H1 (cell line): ENCODE results near the gene HTR2C. TPM values are rescaled to one million over a fixed set of nuclear protein-coding genes. Genes with fewer than 3 reads are reported as not detected.

Source experiments
- CTCF ChIA-PET: fragments of 300-600 bp; sonication (Branson Sonifier 250); formaldehyde crosslinking; loops from one replicate; lab custom pipeline; 2021; ENCODE audit not compliant: partially characterized antibody; lab: Charles Lee
- POLR2A ChIA-PET: fragments of 300-600 bp; sonication (Branson Sonifier 250); formaldehyde crosslinking; loops from one replicate; lab custom pipeline; 2021; ENCODE audit warnings: inconsistent platforms; ENCODE audit not compliant: partially characterized antibody; lab: Charles Lee
- DNase-seq, 2 experiments: peaks; one replicate each; pipeline versions ENCODE4 v3.0.0 to v3.0.0-alpha.2; 2010 to 2022; ENCODE audit warnings: low spot score in 2 of 2, low read depth in 1 of 2, mixed read lengths in 1 of 2
- FAIRE-seq: peaks from 2 replicates; lab custom pipeline; 2011; peaks lifted over from hg19 to GRCh38; lab: Jason Lieb, UNC
- H2AFZ ChIP-seq: 2 replicates; pipeline ENCODE4 v1.8.1; 2012; ENCODE audit warnings: low read length, inconsistent platforms
- H2AK5ac ChIP-seq: 2 replicates; pipeline ENCODE4 v1.6.1; 2013; ENCODE audit warnings: low read depth, low read length
- H2BK120ac ChIP-seq: replicated peaks from 2 replicates; pipeline ENCODE3; 2013; ENCODE audit warnings: low read depth, low read length, inconsistent platforms
- H2BK12ac ChIP-seq: 2 replicates; pipeline ENCODE4 v1.6.1; 2013; ENCODE audit warnings: low read depth, low read length
- H2BK15ac ChIP-seq: 2 replicates; pipeline ENCODE4 v1.6.1; 2013; ENCODE audit warnings: low read length
- H2BK20ac ChIP-seq: 2 replicates; pipeline ENCODE4 v1.6.1; 2013; ENCODE audit warnings: low read length
- H2BK5ac ChIP-seq: 2 replicates; pipeline ENCODE4 v1.6.1; 2013; ENCODE audit warnings: low read depth, low read length
- H3K14ac ChIP-seq: 2 replicates; pipeline ENCODE4 v1.6.1; 2013; ENCODE audit warnings: inconsistent platforms; ENCODE audit not compliant: insufficient read length
- H3K18ac ChIP-seq: 2 replicates; pipeline ENCODE4 v1.6.1; 2013; ENCODE audit warnings: low read length; ENCODE audit errors: extremely low read depth
- H3K23ac ChIP-seq: 2 replicates; pipeline ENCODE4 v1.6.1; 2013; ENCODE audit warnings: inconsistent platforms; ENCODE audit not compliant: insufficient read length
- H3K23me2 ChIP-seq: 2 replicates; pipeline ENCODE4 v1.6.1; 2013; ENCODE audit warnings: low read depth, low read length
- H3K27ac ChIP-seq: 2 replicates; pipeline ENCODE4 v1.6.1; 2011; ENCODE audit warnings: low read depth, low read length, inconsistent platforms
- H3K27me3 ChIP-seq, 4 experiments: replicated peaks in 1 of 4; 1 replicate in 1 of 4; 2 replicates in 3 of 4; pipeline versions ENCODE4 v1.6.1 to v1.8.1; 2011 to 2013; ENCODE audit warnings: low read length in 3 of 4, mild to moderate bottlenecking in 3 of 4, inconsistent platforms in 2 of 4, mixed read lengths in 2 of 4, moderate library complexity in 1 of 4; ENCODE audit not compliant: control insufficient read depth in 3 of 4, insufficient read depth in 3 of 4; ENCODE audit errors: extremely low read depth in 1 of 4
- H3K36me3 ChIP-seq, 4 experiments: 2 replicates each; pipeline versions ENCODE4 v1.6.1 to v1.8.1; 2011 to 2013; ENCODE audit warnings: mild to moderate bottlenecking in 4 of 4, low read length in 3 of 4, moderate library complexity in 2 of 4, control low read depth in 1 of 4, inconsistent platforms in 1 of 4; ENCODE audit not compliant: insufficient read depth in 4 of 4, control insufficient read depth in 2 of 4
- H3K4ac ChIP-seq: replicated peaks from 2 replicates; pipeline ENCODE3; 2013; ENCODE audit warnings: low read length, low read depth, mixed read lengths, inconsistent platforms; ENCODE audit not compliant: insufficient read length
- H3K4me1 ChIP-seq, 4 experiments: replicated peaks in 1 of 4; 1 replicate in 1 of 4; 2 replicates in 3 of 4; pipeline versions ENCODE4 v1.6.1 to v1.8.1; 2011 to 2013; ENCODE audit warnings: low read length in 3 of 4, inconsistent platforms in 2 of 4, mixed read lengths in 1 of 4; ENCODE audit not compliant: insufficient read depth in 4 of 4, control insufficient read depth in 3 of 4
- H3K4me2 ChIP-seq, 2 experiments: 2 replicates each; pipeline versions ENCODE4 v1.6.1 to v1.8.1; 2011 to 2013; ENCODE audit warnings: low read depth in 2 of 2, low read length in 2 of 2, control low read depth in 1 of 2, inconsistent platforms in 1 of 2, mild to moderate bottlenecking in 1 of 2; ENCODE audit not compliant: insufficient read depth in 1 of 2
- H3K4me3 ChIP-seq, 4 experiments: fragments of 200-600, 300-600 bp in 1 of 4; sonication (generic), shearing (Covaris generic), sonication (Bioruptor Twin) in 1 of 4; 2 replicates each; pipeline versions ENCODE4 v1.5.1 to v1.8.1; 2011 to 2016; ENCODE audit warnings: low read length in 4 of 4, low read depth in 3 of 4, control low read depth in 2 of 4, inconsistent platforms in 2 of 4, mild to moderate bottlenecking in 2 of 4, mixed read lengths in 1 of 4, moderate library complexity in 1 of 4; ENCODE audit not compliant: insufficient read depth in 2 of 4; ENCODE audit errors: extremely low read depth in 1 of 4
- H3K56ac ChIP-seq: replicated peaks from 2 replicates; pipeline ENCODE3; 2013; ENCODE audit warnings: low read depth, mild to moderate bottlenecking, mixed read lengths, low read length, inconsistent platforms; ENCODE audit not compliant: insufficient read length
- H3K79me1 ChIP-seq: 2 replicates; pipeline ENCODE4 v1.6.1; 2013; ENCODE audit warnings: low read depth, low read length, control low read depth
- H3K79me2 ChIP-seq, 2 experiments: 2 replicates each; pipeline versions ENCODE4 v1.6.1 to v1.8.1; 2012 to 2013; ENCODE audit warnings: low read length in 2 of 2, mild to moderate bottlenecking in 2 of 2, inconsistent platforms in 1 of 2; ENCODE audit not compliant: insufficient read depth in 2 of 2, control insufficient read depth in 1 of 2
- H3K9ac ChIP-seq, 4 experiments: replicated peaks in 1 of 4; 1 replicate in 1 of 4; 2 replicates in 3 of 4; pipeline versions ENCODE4 v1.6.1 to v1.8.1; 2011 to 2013; ENCODE audit warnings: low read depth in 3 of 4, low read length in 3 of 4, control low read depth in 2 of 4, mild to moderate bottlenecking in 2 of 4, moderate library complexity in 2 of 4, inconsistent platforms in 1 of 4; ENCODE audit errors: extremely low read depth in 1 of 4
- H3K9me3 ChIP-seq, 2 experiments: 2 replicates each; pipeline versions ENCODE4 v1.6.1 to v1.8.1; 2012 to 2013; ENCODE audit warnings: mild to moderate bottlenecking in 2 of 2, moderate library complexity in 2 of 2, control low read depth in 1 of 2, inconsistent platforms in 1 of 2, low read depth in 1 of 2, low read length in 1 of 2, mixed read lengths in 1 of 2; ENCODE audit not compliant: insufficient read depth in 2 of 2
- H4K20me1 ChIP-seq, 2 experiments: replicated peaks in 1 of 2; 2 replicates each; pipeline versions ENCODE3 to v1.8.1; 2011 to 2013; ENCODE audit warnings: inconsistent platforms in 2 of 2, low read length in 2 of 2, mild to moderate bottlenecking in 1 of 2; ENCODE audit not compliant: insufficient read depth in 2 of 2, control insufficient read depth in 1 of 2
- H4K5ac ChIP-seq: 2 replicates; pipeline ENCODE4 v1.6.1; 2013; ENCODE audit warnings: low read length, low read depth, mixed read lengths, inconsistent platforms; ENCODE audit not compliant: insufficient read length
- H4K8ac ChIP-seq: 2 replicates; pipeline ENCODE4 v1.8.0; 2013; ENCODE audit warnings: mild to moderate bottlenecking, moderate library complexity, low read length, inconsistent platforms; ENCODE audit not compliant: insufficient read depth; ENCODE audit errors: extremely low read depth
- H4K91ac ChIP-seq: replicated peaks from 2 replicates; pipeline ENCODE3; 2013; ENCODE audit warnings: low read length, mixed read lengths, inconsistent platforms; ENCODE audit not compliant: insufficient read length
- GABPA ChIP-seq: IDR thresholded peaks from 2 replicates; pipeline ENCODE4 v1.6.1; 2011; ENCODE audit warnings: mild to moderate bottlenecking, low read length, moderate library complexity, borderline replicate concordance; ENCODE audit not compliant: insufficient read depth
- HDAC6 ChIP-seq: IDR thresholded peaks from one replicate; pipeline ENCODE4 v1.7.1; 2012; ENCODE audit warnings: low read depth, mild to moderate bottlenecking, inconsistent platforms, low read length, moderate library complexity
- JUND ChIP-seq: IDR thresholded peaks from 2 replicates; pipeline ENCODE4 v1.6.1; 2011; ENCODE audit warnings: mild to moderate bottlenecking, improper control_type of control experiment, low read length
- MAFK ChIP-seq: IDR thresholded peaks from 2 replicates; pipeline ENCODE4 v1.6.1; 2012; ENCODE audit warnings: low read depth, mild to moderate bottlenecking, improper control_type of control experiment, low read length
- POLR2A ChIP-seq, 2 experiments: IDR thresholded peaks; 1 replicate in 1 of 2; 2 replicates in 1 of 2; pipeline ENCODE4 v1.6.1; 2011; ENCODE audit warnings: low read depth in 2 of 2, low read length in 2 of 2, mild to moderate bottlenecking in 2 of 2; ENCODE audit errors: control extremely low read depth in 1 of 2
- POU5F1 ChIP-seq: IDR thresholded peaks from 2 replicates; pipeline ENCODE4 v1.6.1; 2011; ENCODE audit warnings: low read depth, mild to moderate bottlenecking, low read length, moderate library complexity
- SAP30 ChIP-seq: fragments of 300-600 bp; sonication (generic); IDR thresholded peaks from 2 replicates; pipeline ENCODE4 v1.7.1; 2012; ENCODE audit warnings: low read length, moderate library complexity, mild to moderate bottlenecking, inconsistent platforms; ENCODE audit not compliant: insufficient read depth, insufficient replicate concordance
- SIN3A ChIP-seq, 2 experiments: IDR thresholded peaks in 1 of 2; conservative IDR thresholded peaks in 1 of 2; 2 replicates each; pipeline ENCODE4 v1.6.1; 2011 to 2012; ENCODE audit warnings: low read length in 2 of 2, improper control_type of control experiment in 1 of 2, low read depth in 1 of 2, mild to moderate bottlenecking in 1 of 2
- SIX5 ChIP-seq: IDR thresholded peaks from 2 replicates; pipeline ENCODE4 v1.6.1; 2011; ENCODE audit warnings: mild to moderate bottlenecking, low read depth, low read length
- USF2 ChIP-seq: IDR thresholded peaks from 2 replicates; pipeline ENCODE4 v1.6.1; 2011; ENCODE audit warnings: low read length, improper control_type of control experiment
- YY1 ChIP-seq: IDR thresholded peaks from 2 replicates; pipeline ENCODE4 v1.6.1; 2011; ENCODE audit warnings: low read depth, mild to moderate bottlenecking, low read length
- WGBS, 2 experiments: shearing (Covaris generic) in 1 of 2; methylation state at CpG; one replicate each; pipeline versions ENCODE4 v1.1.6 to v1.1.7; 2013 to 2015; ENCODE audit warnings: low lambda C conversion rate in 2 of 2, mixed read lengths in 2 of 2, inconsistent platforms in 1 of 2, low coverage in 1 of 2, missing lambda C conversion rate in 1 of 2; ENCODE audit not compliant: insufficient replicate concordance in 2 of 2, insufficient coverage in 1 of 2, insufficient read length in 1 of 2; ENCODE audit errors: extremely low coverage in 1 of 2, missing lambda C conversion rate in 1 of 2; 5-methylcytosine and 5-hydroxymethylcytosine counted together
- polyA plus RNA-seq, 7 experiments: library from polyadenylated mRNA; depleted of rRNA in 3 of 7; stranded (reverse) in 5 of 7; unstranded in 2 of 7; fragments of >200 nt in 5 of 7; fragments of 200-250 nt in 2 of 7; gene quantifications; 1 replicate in 5 of 7; 2 replicates in 1 of 7; 4 replicates in 1 of 7; pipeline versions ENCODE4 v1.2.1 to v1.2.3, GENCODE V29; 2011 to 2013; ENCODE audit warnings: missing spikeins in 2 of 7, mixed read lengths in 2 of 7
- total RNA-seq: library from RNA; stranded (reverse); fragmentation: NEBNext Ultra II Directional; extraction: Animal tissue kit (Norgen Biotek cat#: 25700); gene quantifications from 2 replicates; pipeline ENCODE4 v1.2.1, GENCODE V29; 2021

HTR2C gene
- total and polyA plus RNA-seq, 2 of the 8 experiments (the other 6 are each of a cell fraction or from before 2014, with no cell fraction given) = 1.7 to 2.0 TPM

DNA sequence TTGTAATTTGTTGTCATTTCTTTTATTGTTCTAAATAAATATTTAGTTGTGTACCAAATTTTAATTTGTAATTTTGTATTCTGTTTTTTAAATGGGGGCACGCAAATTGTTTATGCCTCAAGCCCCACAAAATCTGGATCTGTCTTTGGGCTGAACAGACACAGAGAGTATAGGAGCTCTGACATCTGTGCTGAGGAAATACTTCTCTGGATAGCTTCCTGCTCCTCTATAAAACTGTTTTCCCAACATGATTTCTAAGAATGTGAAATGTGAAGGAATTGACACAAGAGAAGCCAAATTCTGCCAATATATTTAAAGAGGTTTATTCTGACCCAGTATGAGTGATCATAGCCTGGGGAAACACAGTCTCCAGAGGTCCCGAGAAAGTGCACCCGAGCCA lies 340.5 kb downstream of the HTR2C start:
- Histone ChIP-seq H2BK120ac (no peak overlapping the region), H2AFZ (no peak overlapping the region), H4K91ac (no peak overlapping the region), H3K27ac (no peak overlapping the region), H4K20me1 (no peaks in the 10 kb centered on the region), H2AK5ac (no peak overlapping the region), H4K5ac (no peak overlapping the region), H3K4ac (no peak overlapping the region), H3K79me1 (no peaks in the 10 kb centered on the region), H3K79me2 (no peaks in the 10 kb centered on the region), H3K36me3 (no peaks in the 10 kb centered on the region), H3K23me2 (no peaks in the 10 kb centered on the region), H2BK12ac (no peak overlapping the region), H3K23ac (no peak overlapping the region), H4K8ac (no peak overlapping the region), H2BK5ac (no peak overlapping the region), H2BK15ac (no peak overlapping the region), H3K18ac (no peak overlapping the region), H3K4me3 (no peak overlapping the region), H2BK20ac (no peak overlapping the region), H3K14ac (no peak overlapping the region), H3K9ac (no peak overlapping the region), H3K56ac (no peak overlapping the region), H3K9me3 (no peaks in the 10 kb centered on the region), H3K4me1 (no peaks in the 10 kb centered on the region), H3K4me2 (no peak overlapping the region), H3K27me3 (no peaks in the 10 kb centered on the region)
- WGBS, 2 experiments = 100% methylated on average over 2 of the region's 3 CpGs; no CpG with 5 or more reads in 1 of the 2 experiments
- ChIA-PET CTCF (interaction anchor here (1.4 kb wide), 1 partner anchor 11 kb away, joined by 4 read pairs; no protein-coding TSS in a partner anchor), POLR2A (no interaction called here)
- DNase-seq (no peak), FAIRE-seq (no peak)
- TF ChIP-seq GABPA = no peak
- TF ChIP-seq POLR2A (IDR thresholded peaks at IDR 0.05; ENCODE audit: control extremely low read depth in 1 of 2, low read depth in 2 of 2, low read length in 2 of 2) = no peak
- TF ChIP-seq HDAC6 = no peak
- no peak for TF ChIP-seq MAFK
- TF ChIP-seq SAP30 = no peak
- no peak for TF ChIP-seq POU5F1
- no peak for TF ChIP-seq SIN3A (conservative IDR thresholded peaks at IDR 0.05 in 1 of 2, IDR thresholded peaks at IDR 0.05 in 1 of 2; ENCODE audit: low read depth in 1 of 2, low read length in 2 of 2)
- TF ChIP-seq SIX5 = no peak
- TF ChIP-seq JUND = no peak
- no peak for TF ChIP-seq YY1
- no peak for TF ChIP-seq USF2
